ENCODE measurements around the gene TKFC. TPM values are rescaled to one million over a fixed set of nuclear protein-coding genes. Genes with fewer than 3 reads are reported as not detected.

TKFC gene
- total and polyA plus RNA-seq, 9 of the 15 experiments (the other 6 are each of a cell fraction or from before 2014, with no cell fraction given), result 2.0 to 61.7 (median 28.5) TPM

GRCh38 chr11:61342207-61342803 lies 9.3 kb downstream of the TKFC start (continued):
- TF ChIP-seq NR2F6 (CRISPR knock-in tag; IDR thresholded peaks at IDR 0.05) (no peak), ERF (CRISPR knock-in tag; IDR thresholded peaks at IDR 0.05) (no peak), ARID2 (IDR thresholded peaks at IDR 0.05) (no peak), FOXP1 (CRISPR knock-in tag; IDR thresholded peaks at IDR 0.05) (peak; percentile 49; the same call in 1 of the 2 replicates), E2F3 (CRISPR knock-in tag; IDR thresholded peaks at IDR 0.05) (no peak), ZNF589 (CRISPR knock-in tag; IDR thresholded peaks at IDR 0.05; ENCODE audit: low read depth) (peak; percentile 64; the same call in 1 of the 2 replicates), ZNF175 (CRISPR knock-in tag; IDR thresholded peaks at IDR 0.05; ENCODE audit: low read depth) (no peak), ELF4 (CRISPR knock-in tag; IDR thresholded peaks at IDR 0.05) (no peak), NBN (IDR thresholded peaks at IDR 0.05; ENCODE audit: low read depth) (no peak), MEIS2 (IDR thresholded peaks at IDR 0.05; ENCODE audit: partially characterized antibody) (peak; percentile 52), ZNF282 (CRISPR knock-in tag; IDR thresholded peaks at IDR 0.05) (no peak), ZNF644 (tag; IDR thresholded peaks at IDR 0.05; ENCODE audit: low read depth) (no peak), ZNF146 (CRISPR knock-in tag; IDR thresholded peaks at IDR 0.05; ENCODE audit: unreplicated experiment) (no peak), ZNF23 (CRISPR knock-in tag; IDR thresholded peaks at IDR 0.05) (no peak), MECOM (CRISPR knock-in tag; IDR thresholded peaks at IDR 0.05) (no peak), ZEB2 (IDR thresholded peaks at IDR 0.05) (peak; percentile 69; the same call in 1 of the 2 replicates), KAT7 (CRISPR knock-in tag; IDR thresholded peaks at IDR 0.05; ENCODE audit: borderline replicate concordance) (0 out of 2 replicates have a peak, but pooled peaks have one; percentile 72), ZNF77 (CRISPR knock-in tag; IDR thresholded peaks at IDR 0.05) (no peak), BDP1 (IDR thresholded peaks at IDR 0.05; ENCODE audit: insufficient read depth, insufficient read length) (no peak), ZBTB2 (IDR thresholded peaks at IDR 0.05) (peak; percentile 88)
- TF ChIP-seq, protein P1, sequence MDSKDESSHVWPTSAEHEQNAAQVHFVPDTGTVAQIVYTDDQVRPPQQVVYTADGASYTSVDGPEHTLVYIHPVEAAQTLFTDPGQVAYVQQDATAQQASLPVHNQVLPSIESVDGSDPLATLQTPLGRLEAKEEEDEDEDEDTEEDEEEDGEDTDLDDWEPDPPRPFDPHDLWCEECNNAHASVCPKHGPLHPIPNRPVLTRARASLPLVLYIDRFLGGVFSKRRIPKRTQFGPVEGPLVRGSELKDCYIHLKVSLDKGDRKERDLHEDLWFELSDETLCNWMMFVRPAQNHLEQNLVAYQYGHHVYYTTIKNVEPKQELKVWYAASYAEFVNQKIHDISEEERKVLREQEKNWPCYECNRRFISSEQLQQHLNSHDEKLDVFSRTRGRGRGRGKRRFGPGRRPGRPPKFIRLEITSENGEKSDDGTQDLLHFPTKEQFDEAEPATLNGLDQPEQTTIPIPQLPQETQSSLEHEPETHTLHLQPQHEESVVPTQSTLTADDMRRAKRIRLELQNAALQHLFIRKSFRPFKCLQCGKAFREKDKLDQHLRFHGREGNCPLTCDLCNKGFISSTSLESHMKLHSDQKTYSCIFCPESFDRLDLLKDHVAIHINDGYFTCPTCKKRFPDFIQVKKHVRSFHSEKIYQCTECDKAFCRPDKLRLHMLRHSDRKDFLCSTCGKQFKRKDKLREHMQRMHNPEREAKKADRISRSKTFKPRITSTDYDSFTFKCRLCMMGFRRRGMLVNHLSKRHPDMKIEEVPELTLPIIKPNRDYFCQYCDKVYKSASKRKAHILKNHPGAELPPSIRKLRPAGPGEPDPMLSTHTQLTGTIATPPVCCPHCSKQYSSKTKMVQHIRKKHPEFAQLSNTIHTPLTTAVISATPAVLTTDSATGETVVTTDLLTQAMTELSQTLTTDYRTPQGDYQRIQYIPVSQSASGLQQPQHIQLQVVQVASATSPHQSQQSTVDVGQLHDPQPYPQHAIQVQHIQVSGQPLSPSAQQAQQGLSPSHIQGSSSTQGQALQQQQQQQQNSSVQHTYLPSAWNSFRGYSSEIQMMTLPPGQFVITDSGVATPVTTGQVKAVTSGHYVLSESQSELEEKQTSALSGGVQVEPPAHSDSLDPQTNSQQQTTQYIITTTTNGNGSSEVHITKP (IDR thresholded peaks at IDR 0.05; ENCODE audit: partially characterized antibody), result peak; percentile 22
- TF ChIP-seq, protein P2, sequence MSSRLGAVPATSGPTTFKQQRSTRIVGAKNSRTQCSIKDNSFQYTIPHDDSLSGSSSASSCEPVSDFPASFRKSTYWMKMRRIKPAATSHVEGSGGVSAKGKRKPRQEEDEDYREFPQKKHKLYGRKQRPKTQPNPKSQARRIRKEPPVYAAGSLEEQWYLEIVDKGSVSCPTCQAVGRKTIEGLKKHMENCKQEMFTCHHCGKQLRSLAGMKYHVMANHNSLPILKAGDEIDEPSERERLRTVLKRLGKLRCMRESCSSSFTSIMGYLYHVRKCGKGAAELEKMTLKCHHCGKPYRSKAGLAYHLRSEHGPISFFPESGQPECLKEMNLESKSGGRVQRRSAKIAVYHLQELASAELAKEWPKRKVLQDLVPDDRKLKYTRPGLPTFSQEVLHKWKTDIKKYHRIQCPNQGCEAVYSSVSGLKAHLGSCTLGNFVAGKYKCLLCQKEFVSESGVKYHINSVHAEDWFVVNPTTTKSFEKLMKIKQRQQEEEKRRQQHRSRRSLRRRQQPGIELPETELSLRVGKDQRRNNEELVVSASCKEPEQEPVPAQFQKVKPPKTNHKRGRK (tag; IDR thresholded peaks at IDR 0.05), result no peak
- TF ChIP-seq, protein P3, sequence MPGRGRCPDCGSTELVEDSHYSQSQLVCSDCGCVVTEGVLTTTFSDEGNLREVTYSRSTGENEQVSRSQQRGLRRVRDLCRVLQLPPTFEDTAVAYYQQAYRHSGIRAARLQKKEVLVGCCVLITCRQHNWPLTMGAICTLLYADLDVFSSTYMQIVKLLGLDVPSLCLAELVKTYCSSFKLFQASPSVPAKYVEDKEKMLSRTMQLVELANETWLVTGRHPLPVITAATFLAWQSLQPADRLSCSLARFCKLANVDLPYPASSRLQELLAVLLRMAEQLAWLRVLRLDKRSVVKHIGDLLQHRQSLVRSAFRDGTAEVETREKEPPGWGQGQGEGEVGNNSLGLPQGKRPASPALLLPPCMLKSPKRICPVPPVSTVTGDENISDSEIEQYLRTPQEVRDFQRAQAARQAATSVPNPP (IDR thresholded peaks at IDR 0.05; ENCODE audit: borderline replicate concordance, insufficient read depth, insufficient read length), result no peak

All from K562 (cell line).